ENCODE data around the gene C1orf116. TPM values are rescaled to one million over a fixed set of nuclear protein-coding genes. Genes with fewer than 3 reads are reported as not detected.

C1orf116 gene
- total and polyA plus RNA-seq, 4 donors = 0.08 to 2.8 (median 0.24) TPM

DNA sequence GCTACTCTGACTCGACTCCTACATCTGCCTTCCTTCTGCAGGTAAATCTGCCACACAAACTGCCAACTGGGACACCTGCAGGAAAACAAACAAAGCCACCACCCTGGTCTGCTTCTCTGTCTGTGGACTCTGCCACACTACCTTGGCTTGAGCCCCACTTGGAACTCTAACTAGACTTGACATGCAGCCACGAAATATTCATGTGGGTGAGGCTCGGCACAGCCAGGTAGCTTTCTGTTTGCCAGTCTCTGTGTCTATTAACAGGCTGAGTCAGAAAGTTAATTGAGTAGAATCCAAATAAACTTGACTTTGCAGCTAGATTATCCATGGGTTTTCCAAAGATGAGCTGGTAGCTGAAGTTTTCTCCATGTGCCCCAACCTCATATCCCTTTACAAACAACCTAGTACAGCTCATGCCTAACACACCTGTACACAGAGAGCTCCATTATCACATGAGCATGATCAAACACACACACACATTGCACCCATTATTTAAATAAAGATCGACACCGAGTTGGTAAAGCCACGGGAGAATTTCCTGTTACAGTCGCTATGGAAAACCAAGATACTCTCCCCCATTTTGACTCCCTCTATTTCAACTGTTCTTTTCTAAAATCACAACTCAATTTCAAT lies 808 bp downstream of the C1orf116 start:
- no peak for ATAC-seq (ENCODE audit: low FRiP score)
- DNase-seq = no peak
- Histone ChIP-seq H3K36me3 (ENCODE audit: control insufficient read depth in 1 of 2, insufficient read depth in 2 of 2, low read length in 1 of 2) (no peaks in the 10 kb centered on the region), H3K4me3 (ENCODE audit: low read length in 2 of 2) (no peak overlapping the region), H3K9me3 (ENCODE audit: control insufficient read depth, low read length) (no peaks in the 10 kb centered on the region), H3K27ac (ENCODE audit: low read depth in 1 of 2, low read length in 2 of 2) (no peak overlapping the region), H3K4me1 (ENCODE audit: control insufficient read depth in 1 of 2, insufficient read depth in 2 of 2, low read length in 2 of 2) (no peaks in the 10 kb centered on the region), H3K27me3 (ENCODE audit: control insufficient read depth in 1 of 2, insufficient read depth in 2 of 2, low read length in 1 of 2) (no peaks in the 10 kb centered on the region)
- 68 to 74% methylated on average over 7 of the region's 7 CpGs for WGBS, 2 donors
- intact Hi-C loops (cut with DNase I) = no loop called here

DNA sequence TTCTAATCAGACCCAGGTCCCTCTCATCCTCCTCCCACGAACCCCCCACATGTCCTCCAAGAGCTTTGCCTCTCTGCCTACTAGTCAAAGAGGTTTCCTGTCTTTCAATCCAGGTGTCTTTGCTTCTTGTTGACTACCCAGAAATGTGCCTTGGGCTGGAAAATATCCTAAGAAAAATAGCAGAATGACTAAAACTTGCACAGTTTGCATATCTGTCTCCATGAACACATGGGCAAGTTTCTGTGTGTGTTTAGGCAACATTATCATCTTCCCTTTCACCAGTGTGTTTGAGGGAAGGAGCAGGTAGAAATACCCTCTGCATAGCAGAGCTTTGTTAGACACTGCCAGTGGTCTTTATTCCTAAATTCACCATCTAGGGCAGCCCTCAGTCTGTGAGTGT lies 1.5 kb downstream of the C1orf116 start:
- H3K27ac ChIP-seq (ENCODE audit: low read depth in 1 of 2, low read length in 2 of 2) = no peak overlapping the region
- ATAC-seq (ENCODE audit: low FRiP score) (no peak), DNase-seq (no peak)
- H3K27me3 ChIP-seq (ENCODE audit: control insufficient read depth in 1 of 2, insufficient read depth in 2 of 2, low read length in 1 of 2) = no peaks in the 10 kb centered on the region
- no peaks in the 10 kb centered on the region for H3K9me3 ChIP-seq (ENCODE audit: control insufficient read depth, low read length)
- intact Hi-C loops (cut with DNase I) = no loop called here
- H3K4me1 ChIP-seq (ENCODE audit: control insufficient read depth in 1 of 2, insufficient read depth in 2 of 2, low read length in 2 of 2) = no peaks in the 10 kb centered on the region
- WGBS, 2 donors = 56 to 57% methylated on average over 1 of the region's 1 CpG
- no peaks in the 10 kb centered on the region for H3K36me3 ChIP-seq (ENCODE audit: control insufficient read depth in 1 of 2, insufficient read depth in 2 of 2, low read length in 1 of 2)
- no peak overlapping the region for H3K4me3 ChIP-seq (ENCODE audit: low read length in 2 of 2)

GRCh38 chr1:207030522-207031009 lies 2.0 kb downstream of the C1orf116 start:
- WGBS, 2 donors = 82 to 85% methylated on average over 5 of the region's 5 CpGs
- DNase-seq = no peak
- Histone ChIP-seq H3K27ac (ENCODE audit: low read depth in 1 of 2, low read length in 2 of 2) (no peak overlapping the region), H3K9me3 (ENCODE audit: control insufficient read depth, low read length) (no peaks in the 10 kb centered on the region), H3K27me3 (ENCODE audit: control insufficient read depth in 1 of 2, insufficient read depth in 2 of 2, low read length in 1 of 2) (no peaks in the 10 kb centered on the region), H3K4me1 (ENCODE audit: control insufficient read depth in 1 of 2, insufficient read depth in 2 of 2, low read length in 2 of 2) (no peaks in the 10 kb centered on the region), H3K36me3 (ENCODE audit: control insufficient read depth in 1 of 2, insufficient read depth in 2 of 2, low read length in 1 of 2) (no peaks in the 10 kb centered on the region), H3K4me3 (ENCODE audit: low read length in 2 of 2) (no peak overlapping the region)
- no peak for ATAC-seq (ENCODE audit: low FRiP score)
- intact Hi-C loops (cut with DNase I) = no loop called here

DNA sequence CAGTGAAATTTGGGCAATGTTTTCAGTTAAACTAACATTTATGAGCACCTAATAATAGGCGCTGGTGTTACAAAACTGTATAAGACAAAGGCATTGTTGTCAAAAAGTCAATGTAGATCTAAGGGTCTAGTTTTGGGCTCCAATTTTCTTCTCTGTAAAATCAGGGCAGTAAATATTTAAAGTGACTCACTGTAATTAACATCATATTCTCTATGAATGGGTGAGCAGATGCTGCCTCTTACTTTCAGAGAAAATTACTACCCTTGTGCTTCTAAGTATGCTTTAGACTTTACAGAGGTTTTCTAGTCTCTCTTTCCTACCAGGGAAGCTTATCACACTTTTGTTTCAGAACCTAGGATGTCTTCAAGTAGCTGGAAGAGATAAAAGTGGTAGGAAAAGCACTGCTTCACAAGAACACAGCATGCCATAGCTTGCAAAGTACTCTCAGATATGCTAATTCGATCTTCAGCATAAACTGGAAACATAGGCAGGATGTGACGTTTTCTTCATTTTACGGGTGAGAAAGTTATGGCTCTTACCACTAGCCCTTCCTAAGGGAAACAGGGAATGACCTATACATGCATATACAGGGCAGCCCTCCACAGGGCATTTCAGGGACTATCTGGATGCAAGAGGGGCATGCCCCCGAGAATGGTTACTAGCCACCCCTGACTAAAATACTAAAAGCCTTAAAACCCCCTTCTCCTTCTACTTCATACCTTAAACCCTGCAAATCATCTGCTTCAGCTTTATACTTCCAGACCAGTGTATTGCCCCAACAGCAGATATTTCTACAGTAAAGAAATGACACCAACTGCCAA lies 2.6 kb downstream of the C1orf116 start:
- 65 to 74% methylated on average over 5 of the region's 5 CpGs for WGBS, 2 donors
- no peaks in the 10 kb centered on the region for H3K27me3 ChIP-seq (ENCODE audit: control insufficient read depth in 1 of 2, insufficient read depth in 2 of 2, low read length in 1 of 2)
- DNase-seq (no peak), ATAC-seq (ENCODE audit: low FRiP score) (no peak)
- no peaks in the 10 kb centered on the region for H3K9me3 ChIP-seq (ENCODE audit: control insufficient read depth, low read length)
- intact Hi-C loops (cut with DNase I) = no loop called here
- H3K4me3 ChIP-seq (ENCODE audit: low read length in 2 of 2) = no peak overlapping the region
- no peaks in the 10 kb centered on the region for H3K36me3 ChIP-seq (ENCODE audit: control insufficient read depth in 1 of 2, insufficient read depth in 2 of 2, low read length in 1 of 2)
- H3K4me1 ChIP-seq (ENCODE audit: control insufficient read depth in 1 of 2, insufficient read depth in 2 of 2, low read length in 2 of 2) = no peaks in the 10 kb centered on the region
- H3K27ac ChIP-seq (ENCODE audit: low read depth in 1 of 2, low read length in 2 of 2) = no peak overlapping the region

- intact Hi-C loops (cut with DNase I) = no loop called here
- WGBS, 2 donors = 90 to 94% methylated on average over 2 of the region's 2 CpGs
- no peaks in the 10 kb centered on the region for H3K27me3 ChIP-seq (ENCODE audit: control insufficient read depth in 1 of 2, insufficient read depth in 2 of 2, low read length in 1 of 2)
These were observed 3.5 kb downstream of the C1orf116 start for GRCh38 chr1:207028884-207029650.

GRCh38 chr1:207027921-207028320 lies 4.6 kb downstream of the C1orf116 start:
- intact Hi-C loops (cut with DNase I) = no loop called here
- 86 to 93% methylated on average over 1 of the region's 1 CpG for WGBS, 2 donors
- H3K27ac ChIP-seq (ENCODE audit: low read depth in 1 of 2, low read length in 2 of 2) = no peak overlapping the region

More at GRCh38 chr1:207028884-207029650, 3.5 kb downstream of the C1orf116 start:
- DNase-seq = no peak
- no peak for ATAC-seq (ENCODE audit: low FRiP score)
- H3K9me3 ChIP-seq (ENCODE audit: control insufficient read depth, low read length) = no peaks in the 10 kb centered on the region
- no peak overlapping the region for H3K4me3 ChIP-seq (ENCODE audit: low read length in 2 of 2)
- no peak overlapping the region for H3K27ac ChIP-seq (ENCODE audit: low read depth in 1 of 2, low read length in 2 of 2)
- H3K4me1 ChIP-seq (ENCODE audit: control insufficient read depth in 1 of 2, insufficient read depth in 2 of 2, low read length in 2 of 2) = no peaks in the 10 kb centered on the region
- no peaks in the 10 kb centered on the region for H3K36me3 ChIP-seq (ENCODE audit: control insufficient read depth in 1 of 2, insufficient read depth in 2 of 2, low read length in 1 of 2)

DNA sequence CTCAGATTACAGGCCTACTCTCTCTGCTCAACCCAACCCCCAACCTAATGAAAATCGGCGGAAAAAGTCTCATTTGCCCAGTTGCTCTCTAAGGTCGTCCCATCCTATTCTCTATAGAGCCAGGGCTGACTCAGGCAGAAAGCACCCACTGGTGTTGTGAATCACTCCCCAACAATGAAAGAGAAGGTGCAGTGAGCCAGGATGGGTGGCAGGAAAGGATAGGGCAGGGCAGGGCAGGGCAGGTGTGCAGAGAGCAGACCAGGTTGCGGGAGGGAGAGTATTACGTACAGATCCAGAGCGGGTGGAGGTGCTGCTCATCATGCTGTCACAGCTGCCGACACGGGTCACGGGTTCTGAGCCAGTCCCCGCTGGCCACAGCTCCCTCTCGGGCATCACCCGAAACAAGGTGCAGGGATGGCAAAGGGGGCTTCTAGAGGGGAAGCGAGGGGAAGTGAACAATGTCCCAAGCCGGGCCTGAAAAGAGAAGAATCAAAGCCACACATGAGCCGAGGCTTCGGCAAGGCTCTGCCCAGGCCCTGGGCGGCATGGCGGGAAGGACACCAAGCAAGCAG lies 5.3 kb downstream of the C1orf116 start:
- WGBS, 2 donors = 95 to 97% methylated on average over 18 of the region's 18 CpGs
- no peak for DNase-seq

More at GRCh38 chr1:207027921-207028320, 4.6 kb downstream of the C1orf116 start:
- Histone ChIP-seq H3K27me3 (ENCODE audit: control insufficient read depth in 1 of 2, insufficient read depth in 2 of 2, low read length in 1 of 2) (no peaks in the 10 kb centered on the region), H3K36me3 (ENCODE audit: control insufficient read depth in 1 of 2, insufficient read depth in 2 of 2, low read length in 1 of 2) (no peaks in the 10 kb centered on the region), H3K4me3 (ENCODE audit: low read length in 2 of 2) (no peak overlapping the region), H3K9me3 (ENCODE audit: control insufficient read depth, low read length) (no peaks in the 10 kb centered on the region), H3K4me1 (ENCODE audit: control insufficient read depth in 1 of 2, insufficient read depth in 2 of 2, low read length in 2 of 2) (no peaks in the 10 kb centered on the region)
- ATAC-seq (ENCODE audit: low FRiP score) = no peak
- no peak for DNase-seq

DNA sequence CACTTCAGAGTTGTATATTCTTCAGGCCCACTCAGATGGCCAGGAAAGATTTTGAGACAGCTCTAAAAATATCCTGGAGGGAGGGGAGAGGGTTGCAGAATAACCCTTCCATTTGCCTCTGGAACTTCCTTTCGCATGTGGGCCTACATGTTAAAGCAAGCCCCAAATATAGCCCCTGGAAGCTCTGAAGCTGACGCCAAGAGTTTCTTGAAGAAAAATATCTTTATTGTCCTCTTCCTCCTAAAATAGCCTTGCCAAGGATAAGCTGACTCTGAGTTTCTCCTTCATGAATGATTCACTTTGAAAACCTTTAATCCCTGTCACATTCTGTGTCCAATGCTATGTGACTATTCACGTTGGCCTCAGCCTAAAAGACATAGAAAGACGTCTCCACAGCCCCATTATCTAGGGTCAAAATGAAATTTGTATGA lies 6.4 kb downstream of the C1orf116 start:
- Histone ChIP-seq H3K27ac (ENCODE audit: low read depth in 1 of 2, low read length in 2 of 2) (peak overlapping the region in 1 of 2 donors; percentile 29), H3K9me3 (ENCODE audit: control insufficient read depth, low read length) (no peaks in the 10 kb centered on the region), H3K36me3 (ENCODE audit: control insufficient read depth in 1 of 2, insufficient read depth in 2 of 2, low read length in 1 of 2) (no peaks in the 10 kb centered on the region), H3K27me3 (ENCODE audit: control insufficient read depth in 1 of 2, insufficient read depth in 2 of 2, low read length in 1 of 2) (no peaks in the 10 kb centered on the region), H3K4me1 (ENCODE audit: control insufficient read depth in 1 of 2, insufficient read depth in 2 of 2, low read length in 2 of 2) (no peaks in the 10 kb centered on the region), H3K4me3 (ENCODE audit: low read length in 2 of 2) (no peak overlapping the region)
- intact Hi-C loops (cut with DNase I) = no loop called here
- 7 to 9% methylated on average over 4 of the region's 4 CpGs for WGBS, 2 donors
- DNase-seq = no peak
- ATAC-seq (ENCODE audit: low FRiP score) = no peak

More for the DNA sequence above, 5.3 kb downstream of the C1orf116 start:
- no peak overlapping the region for H3K4me3 ChIP-seq (ENCODE audit: low read length in 2 of 2)
- no peaks in the 10 kb centered on the region for H3K27me3 ChIP-seq (ENCODE audit: control insufficient read depth in 1 of 2, insufficient read depth in 2 of 2, low read length in 1 of 2)
- ATAC-seq (ENCODE audit: low FRiP score) = no peak
- H3K4me1 ChIP-seq (ENCODE audit: control insufficient read depth in 1 of 2, insufficient read depth in 2 of 2, low read length in 2 of 2) = no peaks in the 10 kb centered on the region
- no peaks in the 10 kb centered on the region for H3K36me3 ChIP-seq (ENCODE audit: control insufficient read depth in 1 of 2, insufficient read depth in 2 of 2, low read length in 1 of 2)
- H3K9me3 ChIP-seq (ENCODE audit: control insufficient read depth, low read length) = no peaks in the 10 kb centered on the region
- intact Hi-C loops (cut with DNase I) = no loop called here
- H3K27ac ChIP-seq (ENCODE audit: low read depth in 1 of 2, low read length in 2 of 2) = no peak overlapping the region
